Thyroid gland (tissue), 4 donors: Measurements from ENCODE around the gene PTPRG. TPM values are rescaled to one million over a fixed set of nuclear protein-coding genes. Genes with fewer than 3 reads are reported as not detected.

Source experiments
- DNase-seq, 2 donors: peaks; one replicate each; pipeline ENCODE4 v3.0.0-alpha.2; 2019
- H3K27ac ChIP-seq, 3 donors: fragments of 200-600 bp; sonication (generic); 1 replicate in 2 of 3; 2 replicates in 1 of 3; pipeline ENCODE4 v1.5.1; 2016 to 2019; ENCODE audit warnings: mild to moderate bottlenecking in 1 of 3, moderate library complexity in 1 of 3
- H3K27me3 ChIP-seq: fragments of 200-600 bp; sonication (generic); one replicate; pipeline ENCODE4 v1.5.1; 2019
- H3K36me3 ChIP-seq, 2 donors: fragments of 200-600 bp; sonication (generic); one replicate each; pipeline ENCODE4 v1.5.1; 2016 to 2019
- H3K4me1 ChIP-seq, 2 donors: fragments of 200-600 bp; sonication (generic); one replicate each; pipeline ENCODE4 v1.5.1; 2017 to 2019
- H3K4me3 ChIP-seq, 3 donors: fragments of 200-600 bp; sonication (generic); replicated peaks in 1 of 3; 1 replicate in 2 of 3; 2 replicates in 1 of 3; pipeline ENCODE4 v1.5.1; 2016; ENCODE audit warnings: mild to moderate bottlenecking in 1 of 3
- H3K9me3 ChIP-seq: fragments of 200-600 bp; sonication (generic); one replicate; pipeline ENCODE4 v1.5.1; 2017
- CTCF ChIP-seq, 6 experiments: fragments of 200-600 bp in 3 of 6; fragments of 450-650 bp in 3 of 6; sonication (generic) in 3 of 6; IDR thresholded peaks; one replicate each; pipeline ENCODE4 v1.5.1; 2016 to 2019; ENCODE audit warnings: antibody characterized with exemption in 6 of 6, mild to moderate bottlenecking in 2 of 6, inconsistent platforms in 1 of 6, moderate library complexity in 1 of 6
- POLR2A ChIP-seq, 2 donors: fragments of 450-650 bp; IDR thresholded peaks; one replicate each; pipeline ENCODE4 v1.6.1; 2017; ENCODE audit warnings: antibody characterized with exemption in 2 of 2, mild to moderate bottlenecking in 2 of 2, moderate library complexity in 1 of 2
- whole genome bisulfite sequencing, 2 donors: methylation state at CpG; one replicate each; pipeline ENCODE4 v1.1.5; 2017; 5-methylcytosine and 5-hydroxymethylcytosine counted together
- intact Hi-C: fragments of 100-400 bp; cut with DNase I; formaldehyde crosslinking; loops from one replicate; pipeline ENCODE4 v1.15.1; 2023
- total RNA-seq, 4 donors: library from RNA; depleted of rRNA; stranded (reverse); fragments of >200 nt; gene quantifications; one replicate each; pipeline ENCODE4 v1.2.3, GENCODE V29; 2016

PTPRG gene
- total RNA-seq, 4 donors from 2014 or later = 81.6 to 207 (median 132) TPM

GRCh38 chr3:61531528-61531927 lies 29.8 kb upstream of the PTPRG start:
- H3K4me1 ChIP-seq = no peaks in the 10 kb centered on the region
- intact Hi-C loops = no loop called here
- H3K4me3 ChIP-seq = no peak overlapping the region
- no peak for DNase-seq
- H3K27me3 ChIP-seq = no peaks in the 10 kb centered on the region
- no peaks in the 10 kb centered on the region for H3K9me3 ChIP-seq
- no peak overlapping the region for H3K27ac ChIP-seq
- 50 to 59% methylated on average over 2 of the region's 2 CpGs for WGBS, 2 donors
- no peaks in the 10 kb centered on the region for H3K36me3 ChIP-seq
- TF ChIP-seq POLR2A (IDR thresholded peaks at IDR 0.05) = no peak
- no peak for TF ChIP-seq CTCF (IDR thresholded peaks at IDR 0.05)

- intact Hi-C loops = no loop called here
Observed at GRCh38 chr3:61532739-61533500, 28.5 kb upstream of the PTPRG start.

GRCh38 chr3:61535826-61536225 lies 25.5 kb upstream of the PTPRG start:
- no peak for DNase-seq
- H3K36me3 ChIP-seq = no peaks in the 10 kb centered on the region
- no peaks in the 10 kb centered on the region for H3K4me1 ChIP-seq
- no peaks in the 10 kb centered on the region for H3K9me3 ChIP-seq
- WGBS, 2 donors = 80 to 99% methylated on average over 3 of the region's 3 CpGs
- no peak for TF ChIP-seq CTCF (IDR thresholded peaks at IDR 0.05)
- TF ChIP-seq POLR2A (IDR thresholded peaks at IDR 0.05) = no peak
- no peaks in the 10 kb centered on the region for H3K27me3 ChIP-seq
- intact Hi-C loops = no loop called here
- no peak overlapping the region for H3K4me3 ChIP-seq
- no peak overlapping the region for H3K27ac ChIP-seq

More at GRCh38 chr3:61532739-61533500, 28.5 kb upstream of the PTPRG start:
- H3K36me3 ChIP-seq = no peaks in the 10 kb centered on the region
- DNase-seq = no peak
- H3K4me3 ChIP-seq = no peak overlapping the region
- H3K4me1 ChIP-seq = no peaks in the 10 kb centered on the region
- 92 to 95% methylated on average over 13 of the region's 13 CpGs for WGBS, 2 donors
- no peak overlapping the region for H3K27ac ChIP-seq
- no peak for TF ChIP-seq POLR2A (IDR thresholded peaks at IDR 0.05)
- no peak for TF ChIP-seq CTCF (IDR thresholded peaks at IDR 0.05)
- no peaks in the 10 kb centered on the region for H3K9me3 ChIP-seq
- H3K27me3 ChIP-seq = no peaks in the 10 kb centered on the region

- 16 to 21% methylated on average over 6 of the region's 6 CpGs for WGBS, 2 donors
- Histone ChIP-seq H3K27ac (no peak overlapping the region), H3K4me3 (no peak overlapping the region), H3K4me1 (no peaks in the 10 kb centered on the region), H3K36me3 (no peaks in the 10 kb centered on the region), H3K9me3 (no peaks in the 10 kb centered on the region), H3K27me3 (no peaks in the 10 kb centered on the region)
- intact Hi-C loops = no loop called here
- no peak for TF ChIP-seq POLR2A (IDR thresholded peaks at IDR 0.05)
- no peak for TF ChIP-seq CTCF (IDR thresholded peaks at IDR 0.05)
- DNase-seq = peak; percentile 6 to 17
Observed at GRCh38 chr3:61537366-61537765, 24.0 kb upstream of the PTPRG start.

GRCh38 chr3:61538486-61538885 lies 22.9 kb upstream of the PTPRG start:
- no peak for DNase-seq
- Histone ChIP-seq H3K9me3 (no peaks in the 10 kb centered on the region), H3K4me1 (no peaks in the 10 kb centered on the region), H3K36me3 (no peaks in the 10 kb centered on the region), H3K27me3 (no peaks in the 10 kb centered on the region), H3K27ac (no peak overlapping the region), H3K4me3 (no peak overlapping the region)
- 84 to 85% methylated on average over 5 of the region's 5 CpGs for WGBS, 2 donors
- intact Hi-C loops = no loop called here
- TF ChIP-seq CTCF (IDR thresholded peaks at IDR 0.05) = no peak
- TF ChIP-seq POLR2A (IDR thresholded peaks at IDR 0.05) = no peak
